PC-3 (cell line): ENCODE measurements around the gene CCBE1. TPM values are rescaled to one million over a fixed set of nuclear protein-coding genes. Genes with fewer than 3 reads are reported as not detected.
A peak's percentile ranks its signal among the peaks of the same experiment; 100 is the strongest.

Experiments used
- ATAC-seq: fragments of 200-7000 bp; cut with Tn5 transposase; 2 replicates; pipeline ENCODE4 v1.9.1; 2020; ENCODE audit warnings: mild to moderate bottlenecking, moderate library complexity
- BruUV-seq: library from RNA; stranded (reverse); fragments of 400-500 nt; replicated peaks from 2 replicates; lab custom pipeline; 2021; lab: Mats Ljungman, UMichigan
- CTCF ChIA-PET: fragments of 300-600 bp; sonication (Branson Sonifier 250); formaldehyde crosslinking; loops from one replicate; lab custom pipeline; 2022; ENCODE audit warnings: antibody characterized with exemption; lab: Charles Lee
- POLR2A ChIA-PET: fragments of 300-600 bp; sonication (Branson Sonifier 250); formaldehyde crosslinking; loops from one replicate; lab custom pipeline; 2022; ENCODE audit warnings: antibody characterized with exemption; ENCODE audit not compliant: unreplicated experiment; lab: Charles Lee
- DNase-seq: peaks from one replicate; pipeline ENCODE4 v3.0.0-alpha.2; 2015
- H2AFZ ChIP-seq: fragments of 300-600 bp; sonication (generic); 2 replicates; pipeline ENCODE4 v1.6.0; 2016; ENCODE audit warnings: antibody characterized with exemption, low read length
- H3F3A ChIP-seq: fragments of 300-600 bp; sonication (generic); one replicate; pipeline ENCODE4 v1.6.0; 2017; ENCODE audit warnings: antibody characterized with exemption, low read length, control low read depth, mild to moderate bottlenecking; ENCODE audit not compliant: unreplicated experiment
- H3K27ac ChIP-seq: fragments of 300-600 bp; sonication (generic); 2 replicates; pipeline ENCODE4 v1.5.1; 2016; ENCODE audit warnings: mild to moderate bottlenecking, low read length
- H3K27me3 ChIP-seq: fragments of 300-600 bp; sonication (generic); 2 replicates; pipeline ENCODE4 v1.6.1; 2016; ENCODE audit warnings: low read length, mixed read lengths
- H3K36me3 ChIP-seq: fragments of 300-600 bp; sonication (generic); 2 replicates; pipeline ENCODE4 v1.6.1; 2016; ENCODE audit warnings: low read depth, mixed run types, low read length, mixed read lengths
- H3K4me1 ChIP-seq: fragments of 300-600 bp; sonication (generic); 2 replicates; pipeline ENCODE4 v1.5.1; 2016; ENCODE audit warnings: low read length; ENCODE audit not compliant: insufficient read depth
- H3K4me2 ChIP-seq: fragments of 300-600 bp; sonication (generic); 2 replicates; pipeline ENCODE4 v1.6.0; 2016; ENCODE audit warnings: low read length
- H3K4me3 ChIP-seq: fragments of 300-600 bp; sonication (generic); 2 replicates; pipeline ENCODE4 v1.5.1; 2016; ENCODE audit warnings: mild to moderate bottlenecking, low read length, mixed read lengths
- H3K79me2 ChIP-seq: fragments of 300-600 bp; sonication (generic); 2 replicates; pipeline ENCODE4 v1.6.1; 2017; ENCODE audit warnings: low read length, mixed read lengths
- H3K9ac ChIP-seq: fragments of 300-600 bp; sonication (generic); 2 replicates; pipeline ENCODE4 v1.6.0; 2016; ENCODE audit warnings: mild to moderate bottlenecking, low read length
- H3K9me2 ChIP-seq: fragments of 300-600 bp; sonication (generic); replicated peaks from 2 replicates; pipeline ENCODE4 v1.6.1; 2016; ENCODE audit warnings: mixed run types, low read length, mixed read lengths
- H3K9me3 ChIP-seq: fragments of 300-600 bp; sonication (generic); 2 replicates; pipeline ENCODE4 v1.6.1; 2016; ENCODE audit warnings: low read length, mixed read lengths
- H4K20me1 ChIP-seq: fragments of 300-600 bp; sonication (generic); 2 replicates; pipeline ENCODE4 v1.6.1; 2016; ENCODE audit warnings: low read length, mixed read lengths
- CTCF ChIP-seq: fragments of 300-600 bp; sonication (generic); conservative IDR thresholded peaks from 2 replicates; pipeline ENCODE4 v1.5.1; 2017; ENCODE audit warnings: antibody characterized with exemption, low read depth, mild to moderate bottlenecking, low read length
- EZH2 ChIP-seq: fragments of 300-600 bp; sonication (generic); IDR thresholded peaks from one replicate; pipeline ENCODE4 v1.6.1; 2017; ENCODE audit warnings: antibody characterized with exemption, mild to moderate bottlenecking, low read length; ENCODE audit not compliant: unreplicated experiment
- EZH2phosphoT487 ChIP-seq: fragments of 300-600 bp; sonication (generic); IDR thresholded peaks from 2 replicates; pipeline ENCODE4 v1.6.1; 2018; ENCODE audit warnings: mild to moderate bottlenecking, antibody characterized with exemption, low read length, borderline replicate concordance
- intact Hi-C: fragments of 100-400 bp; cut with micrococcal nuclease; formaldehyde crosslinking; loops from 2 replicates; pipeline ENCODE4 v1.9.0; 2023
- total RNA-seq: library from RNA; depleted of rRNA; stranded (reverse); fragments of >200 nt; gene quantifications from 2 replicates; pipeline ENCODE4 v1.2.3, GENCODE V29; 2014

Gene CCBE1
- total RNA-seq, 1 experiment from 2014 or later: 13.9 TPM

DNA sequence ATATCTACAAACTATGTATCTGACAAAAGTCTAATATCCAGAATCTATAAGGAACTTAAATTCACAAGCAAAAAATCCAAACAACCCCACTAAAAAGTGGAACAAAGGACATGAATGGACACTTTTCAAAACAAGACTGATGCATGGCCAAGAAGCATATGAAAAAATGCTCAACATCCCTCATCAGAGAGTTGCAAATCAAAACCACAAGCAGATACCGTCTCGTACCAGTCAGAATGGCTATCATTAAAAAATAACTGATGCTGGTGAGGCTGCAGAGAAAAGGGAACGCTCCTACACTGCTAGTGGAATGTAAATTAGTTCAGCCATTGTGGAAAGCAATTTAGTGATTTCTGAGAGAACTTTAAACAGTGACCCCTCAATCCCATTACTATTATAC, 56.5 kb downstream of the CCBE1 start:
- H4K20me1 ChIP-seq: no peaks in the 10 kb centered on the region
- intact Hi-C loops: no loop called here
- no peak overlapping the region for H3K4me3 ChIP-seq
- no peaks in the 10 kb centered on the region for H3K36me3 ChIP-seq
- DNase-seq (no peak), ATAC-seq (no peak)
- no TSS peak for BruUV-seq
- no peak overlapping the region for H3K9ac ChIP-seq
- H3K4me2 ChIP-seq: no peak overlapping the region
- CTCF ChIA-PET: no interaction called here
- TF ChIP-seq EZH2phosphoT487 (no peak), EZH2 (no peak), CTCF (no peak)
- H3K9me3 ChIP-seq: no peaks in the 10 kb centered on the region
- no peak overlapping the region for H2AFZ ChIP-seq
- peaks cover 6% of the 10 kb centered on the region for H3K4me1 ChIP-seq
- H3K9me2 ChIP-seq: no peaks in the 10 kb centered on the region
- no peaks in the 10 kb centered on the region for H3K27me3 ChIP-seq
- peaks cover 78% of the 10 kb centered on the region for H3K79me2 ChIP-seq
- no peak overlapping the region for H3K27ac ChIP-seq
- POLR2A ChIA-PET: no interaction called here
- H3F3A ChIP-seq: no peaks in the 10 kb centered on the region

GRCh38 chr18:59639821-59640220, 57.4 kb downstream of the CCBE1 start:
- TF ChIP-seq EZH2 (no peak), EZH2phosphoT487 (no peak), CTCF (no peak)

GRCh38 chr18:59639136-59639535, 58.1 kb downstream of the CCBE1 start:
- Histone ChIP-seq H3K27me3 (no peaks in the 10 kb centered on the region), H3K27ac (no peak overlapping the region), H4K20me1 (no peaks in the 10 kb centered on the region), H3K36me3 (no peaks in the 10 kb centered on the region), H2AFZ (no peak overlapping the region), H3K9me3 (no peaks in the 10 kb centered on the region), H3F3A (no peaks in the 10 kb centered on the region), H3K9me2 (no peaks in the 10 kb centered on the region), H3K4me3 (no peak overlapping the region), H3K79me2 (peaks cover 86% of the 10 kb centered on the region), H3K4me1 (peaks cover 6% of the 10 kb centered on the region), H3K9ac (no peak overlapping the region), H3K4me2 (no peak overlapping the region)
- CTCF ChIA-PET: no interaction called here
- TF ChIP-seq EZH2phosphoT487 (no peak), EZH2 (no peak), CTCF (no peak)
- no peak for ATAC-seq
- intact Hi-C loops: no loop called here
- DNase-seq: peak; percentile 9
- POLR2A ChIA-PET: no interaction called here
- no TSS peak for BruUV-seq

More at GRCh38 chr18:59639821-59640220, 57.4 kb downstream of the CCBE1 start:
- H3K4me2 ChIP-seq: no peak overlapping the region
- peaks cover 81% of the 10 kb centered on the region for H3K79me2 ChIP-seq
- no peak overlapping the region for H3K27ac ChIP-seq
- no peak for ATAC-seq
- no peaks in the 10 kb centered on the region for H3K36me3 ChIP-seq
- intact Hi-C loops: no loop called here
- no peak overlapping the region for H2AFZ ChIP-seq
- H3K9me3 ChIP-seq: no peaks in the 10 kb centered on the region
- H3K4me3 ChIP-seq: no peak overlapping the region
- H3K4me1 ChIP-seq: peaks cover 6% of the 10 kb centered on the region
- H3K27me3 ChIP-seq: no peaks in the 10 kb centered on the region
- no peaks in the 10 kb centered on the region for H4K20me1 ChIP-seq
- no peak for DNase-seq
- BruUV-seq: no TSS peak
- CTCF ChIA-PET: no interaction called here
- no peak overlapping the region for H3K9ac ChIP-seq
- POLR2A ChIA-PET: interaction anchor here (0.6 kb wide), 1 partner anchor 123 kb away, joined by 4 read pairs; no protein-coding TSS in a partner anchor
- H3K9me2 ChIP-seq: no peaks in the 10 kb centered on the region
- H3F3A ChIP-seq: no peaks in the 10 kb centered on the region
